22Rv1 (cell line): Measurements from ENCODE around the gene FAM229A.

ENCODE experiments used
- H3K27ac ChIP-seq: fragments of 450-650 bp; 2 replicates; pipeline ENCODE4 v1.5.1; 2017
- ZFX ChIP-seq: fragments of 450-650 bp; IDR thresholded peaks from 2 replicates; pipeline ENCODE4 v1.6.1; 2017; ENCODE audit warnings: antibody characterized with exemption, borderline replicate concordance
- TF ChIP-seq, protein P1 (sequence below): fragments of 450-650 bp; IDR thresholded peaks from 2 replicates; pipeline ENCODE4 v1.5.1; 2017; ENCODE audit warnings: mild to moderate bottlenecking

FAM229A gene

DNA sequence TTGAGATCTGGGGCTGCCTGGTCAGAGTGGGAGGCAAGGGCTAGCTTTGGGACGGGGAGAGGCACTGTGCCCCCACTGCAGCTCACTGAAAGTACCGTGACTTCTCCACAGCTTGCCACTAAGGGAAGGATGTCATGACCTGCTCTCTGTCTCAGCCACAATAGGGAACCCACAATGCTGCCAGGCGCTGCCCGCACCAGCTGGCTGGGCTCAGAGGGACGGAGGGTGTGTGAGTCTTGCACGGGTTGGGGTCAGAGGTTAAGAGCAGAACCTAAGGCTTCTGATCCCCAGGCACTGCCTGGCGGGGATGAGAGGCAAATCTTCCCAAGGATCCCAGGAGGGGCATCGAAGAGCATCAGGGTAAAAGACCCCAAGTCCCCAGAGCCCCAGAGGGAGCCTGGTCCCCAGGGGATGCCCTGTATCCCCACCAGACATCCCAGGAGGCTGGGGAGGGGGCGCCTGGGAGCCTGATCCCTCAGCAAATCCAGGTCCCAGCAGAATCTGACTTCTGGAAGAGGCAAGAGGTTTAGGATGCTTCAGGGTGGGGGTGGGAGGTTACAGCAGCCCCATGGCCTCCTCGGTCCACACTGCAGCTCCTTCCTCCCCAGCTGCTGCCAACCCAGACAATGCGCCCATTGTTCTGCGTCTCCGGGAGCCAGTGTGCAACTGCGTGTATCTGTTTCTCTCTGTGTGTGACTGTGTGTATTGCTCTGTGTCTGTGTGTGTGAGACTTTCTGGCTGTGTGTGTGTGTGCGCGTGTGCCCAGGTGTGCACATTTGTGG, 24.2 kb downstream of the FAM229A start:
- no peak overlapping the region for H3K27ac ChIP-seq
- TF ChIP-seq, protein P1, sequence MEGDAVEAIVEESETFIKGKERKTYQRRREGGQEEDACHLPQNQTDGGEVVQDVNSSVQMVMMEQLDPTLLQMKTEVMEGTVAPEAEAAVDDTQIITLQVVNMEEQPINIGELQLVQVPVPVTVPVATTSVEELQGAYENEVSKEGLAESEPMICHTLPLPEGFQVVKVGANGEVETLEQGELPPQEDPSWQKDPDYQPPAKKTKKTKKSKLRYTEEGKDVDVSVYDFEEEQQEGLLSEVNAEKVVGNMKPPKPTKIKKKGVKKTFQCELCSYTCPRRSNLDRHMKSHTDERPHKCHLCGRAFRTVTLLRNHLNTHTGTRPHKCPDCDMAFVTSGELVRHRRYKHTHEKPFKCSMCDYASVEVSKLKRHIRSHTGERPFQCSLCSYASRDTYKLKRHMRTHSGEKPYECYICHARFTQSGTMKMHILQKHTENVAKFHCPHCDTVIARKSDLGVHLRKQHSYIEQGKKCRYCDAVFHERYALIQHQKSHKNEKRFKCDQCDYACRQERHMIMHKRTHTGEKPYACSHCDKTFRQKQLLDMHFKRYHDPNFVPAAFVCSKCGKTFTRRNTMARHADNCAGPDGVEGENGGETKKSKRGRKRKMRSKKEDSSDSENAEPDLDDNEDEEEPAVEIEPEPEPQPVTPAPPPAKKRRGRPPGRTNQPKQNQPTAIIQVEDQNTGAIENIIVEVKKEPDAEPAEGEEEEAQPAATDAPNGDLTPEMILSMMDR, result no peak
- no peak for TF ChIP-seq ZFX

DNA sequence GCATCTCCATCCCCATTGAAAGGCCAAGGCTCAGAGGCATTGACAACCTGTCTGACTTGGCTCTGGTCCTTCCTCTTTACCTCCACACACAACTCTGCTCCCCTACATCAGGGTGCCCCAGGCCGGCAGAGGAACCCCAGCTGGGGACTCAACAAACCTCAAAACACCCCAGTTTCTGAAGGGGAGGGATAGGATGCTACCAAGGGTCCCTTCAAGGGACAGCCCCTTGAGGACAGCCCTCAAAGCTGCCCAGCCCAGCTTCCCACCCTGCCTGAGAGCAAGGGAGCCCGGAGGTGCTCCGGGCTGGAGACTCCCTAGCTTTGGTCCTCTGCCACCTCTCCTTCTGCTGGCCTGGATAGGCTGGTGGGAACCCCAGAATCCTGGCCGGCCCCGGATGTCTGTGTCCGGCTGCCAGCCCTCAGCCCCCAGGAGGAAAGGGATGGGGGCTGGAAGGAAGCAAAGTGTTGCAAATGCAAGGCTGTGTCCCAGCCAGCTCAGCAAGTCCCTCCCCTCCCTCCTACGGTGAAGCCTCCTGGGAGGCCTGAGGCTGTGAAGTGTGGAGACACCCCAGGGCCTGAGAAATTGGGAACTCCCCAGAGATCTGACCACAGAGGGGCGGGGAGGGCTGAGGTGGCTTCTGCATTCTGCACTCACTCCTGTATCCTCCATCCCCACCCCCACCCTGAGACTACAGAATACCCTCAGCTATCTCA, 25.2 kb downstream of the FAM229A start:
- no peak overlapping the region for H3K27ac ChIP-seq

GRCh38 chr1:32336591-32336932, 25.7 kb downstream of the FAM229A start:
- TF ChIP-seq, protein P1, result no peak
- no peak for TF ChIP-seq ZFX
- H3K27ac ChIP-seq, result no peak overlapping the region

More for the DNA sequence above, 25.2 kb downstream of the FAM229A start:
- TF ChIP-seq, protein P1, result no peak
- TF ChIP-seq ZFX, result no peak

DNA sequence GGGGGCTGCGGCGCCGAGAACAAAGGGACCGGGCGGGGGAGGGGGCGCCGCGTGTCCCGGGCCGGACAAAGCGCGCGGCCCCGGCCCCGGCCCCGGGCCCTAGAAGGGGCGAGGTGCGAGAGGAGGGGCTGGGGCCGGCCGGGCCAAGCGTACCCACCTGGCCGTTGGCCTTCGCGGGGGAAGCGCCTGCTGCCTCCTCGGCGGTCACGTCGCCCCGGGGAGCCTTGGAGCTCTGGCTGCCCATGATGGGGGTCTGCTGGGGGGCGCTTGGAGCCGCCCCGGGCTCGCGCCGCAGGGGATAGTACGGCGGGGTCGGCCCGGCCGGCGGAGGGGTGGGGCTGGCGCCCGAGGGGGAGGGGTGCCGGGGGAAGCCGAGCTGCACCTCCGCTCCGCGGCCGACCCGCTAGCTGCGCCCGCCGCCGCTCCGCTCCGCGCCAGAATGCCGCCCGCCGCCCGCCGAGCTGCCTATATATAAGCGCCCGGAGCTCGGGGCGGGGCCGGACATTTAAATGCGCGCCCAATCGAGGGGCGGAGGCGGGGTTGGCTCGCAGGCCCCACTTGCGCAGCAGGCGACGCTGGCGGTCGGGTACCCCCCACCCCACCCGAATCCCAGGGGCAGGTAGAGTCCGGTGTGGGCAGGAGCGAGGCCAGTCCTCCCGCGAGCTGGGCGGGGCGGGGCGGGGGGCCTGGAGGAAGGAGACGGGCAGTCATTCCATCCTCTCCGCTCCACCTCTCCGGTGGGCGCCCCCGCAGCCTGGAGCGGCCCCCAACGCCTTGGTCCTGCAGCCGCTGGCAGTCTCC, 26.3 kb downstream of the FAM229A start, which contains the start of gene MARCKSL1:
MARCKSL1 (minus strand) TSS at position 444 of the 801 bp plus-strand sequence; CDS start at position 244, 200 bp downstream.
- peak within 1 kb of the TSS; percentile 89 for H3K27ac ChIP-seq
- no peak for TF ChIP-seq ZFX
- TF ChIP-seq, protein P1, result no peak

GRCh38 chr1:32335535-32335789, 26.8 kb downstream of the FAM229A start:
- no peak for TF ChIP-seq ZFX
- TF ChIP-seq, protein P1, result no peak; the same call in 1 of the 2 replicates
- H3K27ac ChIP-seq, result peak overlapping the region; percentile 89

DNA sequence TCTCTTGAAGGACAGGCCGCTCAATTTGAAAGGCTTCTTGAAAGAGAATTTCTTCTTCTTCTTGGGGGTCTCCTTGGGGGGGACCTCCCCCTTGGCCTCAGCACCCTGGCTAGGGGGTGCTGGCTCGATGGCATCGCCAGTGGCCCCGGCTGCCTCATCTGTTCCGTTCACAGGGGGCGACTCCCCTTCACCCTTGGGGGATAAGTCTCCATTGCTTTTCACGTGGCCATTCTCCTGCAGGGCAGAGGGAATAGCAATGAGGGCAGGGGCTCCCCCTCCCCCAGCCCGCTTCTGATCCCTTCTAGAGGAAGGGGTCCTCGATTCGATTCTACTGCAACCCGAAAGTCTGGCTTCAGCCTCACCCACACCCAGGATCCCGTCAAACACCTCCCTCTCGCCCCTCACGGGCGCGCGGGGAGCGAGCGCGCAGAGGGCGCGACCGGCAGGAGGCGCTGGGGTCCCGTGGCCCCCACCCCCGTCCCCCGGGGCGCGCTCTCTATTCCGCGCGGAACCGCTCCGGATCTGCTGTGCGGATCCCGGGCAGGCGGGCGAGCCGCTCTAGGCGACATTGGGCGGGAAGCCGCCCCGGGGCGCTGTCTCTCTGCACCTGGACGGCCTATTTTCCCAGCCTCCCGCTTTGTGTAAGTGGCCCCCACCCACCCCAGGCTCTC, 27.3 kb downstream of the FAM229A start:
- peak overlapping the region; percentile 89 for H3K27ac ChIP-seq
- no peak for TF ChIP-seq ZFX
- TF ChIP-seq, protein P1, result peak; percentile 71
